GM12878 (cell line): ENCODE results near the gene RIC3. TPM values are rescaled to one million over a fixed set of nuclear protein-coding genes. Genes with fewer than 3 reads are reported as not detected.

Source experiments
- ATAC-seq: fragments of 200-7000 bp; cut with Tn5 transposase; 3 replicates; pipeline ENCODE4 v1.9.1; 2020; ENCODE audit warnings: mild to moderate bottlenecking, moderate library complexity
- BruUV-seq: library from RNA; stranded (reverse); fragments of 400-500 nt; replicated peaks from 2 replicates; lab custom pipeline; 2021; lab: Mats Ljungman, UMichigan
- CTCF ChIA-PET: fragments of 300-600 bp; sonication (Branson Sonifier 250); formaldehyde crosslinking; extraction: SDS; loops from one replicate; lab custom pipeline; 2021; ENCODE audit warnings: inconsistent platforms; lab: Yijun Ruan, JAX
- POLR2A ChIA-PET: fragments of 350-600 bp; formaldehyde crosslinking; extraction: SDS; loops from one replicate; lab custom pipeline; 2021; ENCODE audit warnings: inconsistent platforms; lab: Charles Lee
- RAD21 ChIA-PET: fragments of 300-600 bp; sonication (Branson Sonifier 250); formaldehyde crosslinking; loops from one replicate; lab custom pipeline; 2023; ENCODE audit warnings: antibody characterized with exemption; ENCODE audit not compliant: unreplicated experiment; lab: Charles Lee
- SMC1A ChIA-PET: fragments of 300-600 bp; sonication (Branson Sonifier 250); formaldehyde crosslinking; loops from one replicate; lab custom pipeline; 2023; ENCODE audit not compliant: unreplicated experiment, uncharacterized antibody; lab: Charles Lee
- DNase-seq: peaks from one replicate; pipeline ENCODE4 v3.0.0-alpha.2; 2011; ENCODE audit warnings: low read depth, low spot score
- FAIRE-seq: peaks from 3 replicates; lab custom pipeline; 2011; peaks lifted over from hg19 to GRCh38; lab: Jason Lieb, UNC
- H2AFZ ChIP-seq: 2 replicates; pipeline ENCODE4 v1.6.0; 2011; ENCODE audit warnings: low read depth, low read length, control low read depth; ENCODE audit not compliant: control insufficient read depth
- H3K27ac ChIP-seq: 2 replicates; pipeline ENCODE4 v1.5.1; 2011; ENCODE audit warnings: control low read depth; ENCODE audit not compliant: control insufficient read depth, insufficient read depth
- H3K27me3 ChIP-seq, 2 experiments: replicated peaks in 1 of 2; 2 replicates each; pipeline versions ENCODE4 v1.6.0 to v1.6.1; 2011; ENCODE audit warnings: low read length in 1 of 2; ENCODE audit not compliant: control insufficient read depth in 2 of 2, insufficient read depth in 2 of 2
- H3K36me3 ChIP-seq, 2 experiments: 2 replicates each; pipeline ENCODE4 v1.5.1; 2011; ENCODE audit warnings: low read length in 1 of 2; ENCODE audit not compliant: control insufficient read depth in 2 of 2, insufficient read depth in 2 of 2
- H3K4me1 ChIP-seq: 2 replicates; pipeline ENCODE4 v1.6.1; 2011; ENCODE audit warnings: mild to moderate bottlenecking, low read length, moderate library complexity, mixed read lengths; ENCODE audit not compliant: control insufficient read depth, insufficient read depth
- H3K4me2 ChIP-seq: 2 replicates; pipeline ENCODE4 v1.6.0; 2011; ENCODE audit warnings: control low read depth; ENCODE audit not compliant: control insufficient read depth, insufficient read depth
- H3K4me3 ChIP-seq: fragments of 200-600 bp; sonication (generic); 2 replicates; pipeline ENCODE4 v1.5.1; 2016
- H3K79me2 ChIP-seq: 2 replicates; pipeline ENCODE4 v1.6.0; 2011; ENCODE audit warnings: low read length; ENCODE audit not compliant: control insufficient read depth, insufficient read depth
- H3K9ac ChIP-seq: 2 replicates; pipeline ENCODE4 v1.8.0; 2011; ENCODE audit warnings: low read length, control low read depth, mixed read lengths; ENCODE audit not compliant: control insufficient read depth, insufficient read depth
- H3K9me3 ChIP-seq: replicated peaks from 3 replicates; pipeline ENCODE4 v1.5.1; 2011; ENCODE audit warnings: mild to moderate bottlenecking, low read length; ENCODE audit not compliant: control insufficient read depth, insufficient read depth
- H4K20me1 ChIP-seq: 2 replicates; pipeline ENCODE4 v1.6.0; 2011; ENCODE audit not compliant: control insufficient read depth, insufficient read depth
- ATF3 ChIP-seq: IDR thresholded peaks from 2 replicates; pipeline ENCODE4 v1.6.1; 2011; ENCODE audit warnings: low read depth, mild to moderate bottlenecking, low read length, moderate library complexity, borderline replicate concordance; ENCODE audit errors: extremely low read depth
- BHLHE40 ChIP-seq, 2 experiments: fragments of 450-650 bp in 1 of 2; IDR thresholded peaks; 2 replicates each; pipeline ENCODE4 v1.6.1; 2011 to 2017; ENCODE audit warnings: low read depth in 2 of 2, borderline replicate concordance in 1 of 2, improper control_type of control experiment in 1 of 2, low read length in 1 of 2, mild to moderate bottlenecking in 1 of 2
- DPF2 ChIP-seq: fragments of 450-650 bp; IDR thresholded peaks from 2 replicates; pipeline ENCODE4 v1.6.1; 2017; ENCODE audit warnings: mild to moderate bottlenecking
- HDGF ChIP-seq: fragments of 450-650 bp; IDR thresholded peaks from 2 replicates; pipeline ENCODE4 v1.6.1; 2016; ENCODE audit warnings: antibody characterized with exemption
- NKRF ChIP-seq: fragments of 450-650 bp; conservative IDR thresholded peaks from 2 replicates; pipeline ENCODE4 v1.6.1; 2017; ENCODE audit warnings: mild to moderate bottlenecking, moderate library complexity
- RBBP5 ChIP-seq: fragments of 200-600 bp; sonication (generic); conservative IDR thresholded peaks from 2 replicates; pipeline ENCODE4 v1.6.1; 2016
- SMAD1 ChIP-seq: fragments of 450-650 bp; IDR thresholded peaks from 2 replicates; pipeline ENCODE4 v1.6.1; 2018; ENCODE audit warnings: mild to moderate bottlenecking, low read depth; ENCODE audit not compliant: partially characterized antibody
- ZBTB33 ChIP-seq: fragments of 450-650 bp; IDR thresholded peaks from 2 replicates; pipeline ENCODE4 v1.6.1; 2017; ENCODE audit warnings: mild to moderate bottlenecking
- WGBS: methylation state at CpG from one replicate; pipeline ENCODE4 v1.1.6; 2016; ENCODE audit warnings: low lambda C conversion rate; ENCODE audit not compliant: insufficient replicate concordance, insufficient coverage; ENCODE audit errors: missing lambda C conversion rate; 5-methylcytosine and 5-hydroxymethylcytosine counted together
- in situ Hi-C: fragments of 300-500 bp; cut with MboI; formaldehyde crosslinking; loops from 9 replicates; pipeline ENCODE4 v1.14.3; 2018; ENCODE audit warnings: mixed read lengths
- intact Hi-C: fragments of 100-400 bp; cut with micrococcal nuclease; formaldehyde crosslinking; loops from one replicate; pipeline ENCODE4 v1.14.2; 2022; ENCODE audit not compliant: unreplicated experiment
- polyA plus RNA-seq, 11 experiments: library from polyadenylated mRNA; depleted of rRNA in 4 of 11; unstranded in 6 of 11; stranded (reverse) in 5 of 11; fragments of >200 nt; fragmentation: Nextera tagmentation in 4 of 11; fragmentation: Illumina TruSeq in 1 of 11; extraction: Ambion mirVana in 4 of 11; extraction: Trizol in 1 of 11; gene quantifications; 1 replicate in 1 of 11; 2 replicates in 10 of 11; pipeline versions ENCODE4 v1.2.1 to v1.2.3, GENCODE V29; 2011 to 2016; ENCODE audit warnings: inconsistent platforms in 2 of 11, missing spikeins in 2 of 11, low read depth in 1 of 11
- total RNA-seq, 4 experiments: library from RNA; depleted of rRNA in 3 of 4; stranded (reverse); fragments of >200 nt in 3 of 4; fragmentation: Illumina TruSeq in 1 of 4; extraction: Trizol in 1 of 4; gene quantifications; 2 replicates each; pipeline versions ENCODE4 v1.2.1 to v1.2.3, GENCODE V29; 2013 to 2021
- TF ChIP-seq, protein P1 (sequence below): IDR thresholded peaks from 2 replicates; pipeline ENCODE4 v1.6.1; 2011; ENCODE audit warnings: borderline replicate concordance, low read depth, mild to moderate bottlenecking, moderate library complexity, mixed read lengths, low read length; ENCODE audit not compliant: insufficient read depth; ENCODE audit errors: extremely low read length
- TF ChIP-seq, protein P2 (sequence below): IDR thresholded peaks from 2 replicates; pipeline ENCODE4 v1.6.1; 2012; ENCODE audit warnings: low read depth, low read length, improper control_type of control experiment
- TF ChIP-seq, protein P3 (sequence below): fragments of 450-650 bp; formaldehyde crosslinking; IDR thresholded peaks from 2 replicates; pipeline ENCODE4 v1.4.0; 2020; ENCODE audit warnings: mild to moderate bottlenecking, moderate library complexity

RIC3 gene
- total and polyA plus RNA-seq, 10 of the 15 experiments (the other 5 are each of a cell fraction or from before 2014, with no cell fraction given) = 0.90 to 8.9 (median 2.2) TPM

GRCh38 chr11:8099291-8099899 lies 69.4 kb downstream of the RIC3 start (continued):
- TF ChIP-seq ATF3 = no peak

GRCh38 chr11:8098879-8099278 lies 69.9 kb downstream of the RIC3 start:
- WGBS = 26% methylated on average over 6 of the region's 6 CpGs
- H3K4me1 ChIP-seq = no peaks in the 10 kb centered on the region

More at GRCh38 chr11:8098879-8099278, 69.9 kb downstream of the RIC3 start:
- H3K27ac ChIP-seq = no peak overlapping the region
- H3K9me3 ChIP-seq = no peaks in the 10 kb centered on the region
- peaks cover 0 to 4% of the 10 kb centered on the region in 2 experiments; a peak in 2 of 4 replicates for H3K36me3 ChIP-seq
- H2AFZ ChIP-seq = no peak overlapping the region
- TF ChIP-seq, protein P1, sequence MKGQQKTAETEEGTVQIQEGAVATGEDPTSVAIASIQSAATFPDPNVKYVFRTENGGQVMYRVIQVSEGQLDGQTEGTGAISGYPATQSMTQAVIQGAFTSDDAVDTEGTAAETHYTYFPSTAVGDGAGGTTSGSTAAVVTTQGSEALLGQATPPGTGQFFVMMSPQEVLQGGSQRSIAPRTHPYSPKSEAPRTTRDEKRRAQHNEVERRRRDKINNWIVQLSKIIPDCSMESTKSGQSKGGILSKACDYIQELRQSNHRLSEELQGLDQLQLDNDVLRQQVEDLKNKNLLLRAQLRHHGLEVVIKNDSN = no peak
- TF ChIP-seq, protein P2, sequence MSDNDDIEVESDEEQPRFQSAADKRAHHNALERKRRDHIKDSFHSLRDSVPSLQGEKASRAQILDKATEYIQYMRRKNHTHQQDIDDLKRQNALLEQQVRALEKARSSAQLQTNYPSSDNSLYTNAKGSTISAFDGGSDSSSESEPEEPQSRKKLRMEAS = no peak
- TF ChIP-seq SMAD1 = no peak
- TF ChIP-seq ZBTB33 = no peak
- TF ChIP-seq NKRF = no peak
- no peak for TF ChIP-seq RBBP5
- TF ChIP-seq BHLHE40 (IDR thresholded peaks at IDR 0.05; ENCODE audit: borderline replicate concordance in 1 of 2, low read depth in 2 of 2, low read length in 1 of 2) = no peak
- TF ChIP-seq, protein P3, sequence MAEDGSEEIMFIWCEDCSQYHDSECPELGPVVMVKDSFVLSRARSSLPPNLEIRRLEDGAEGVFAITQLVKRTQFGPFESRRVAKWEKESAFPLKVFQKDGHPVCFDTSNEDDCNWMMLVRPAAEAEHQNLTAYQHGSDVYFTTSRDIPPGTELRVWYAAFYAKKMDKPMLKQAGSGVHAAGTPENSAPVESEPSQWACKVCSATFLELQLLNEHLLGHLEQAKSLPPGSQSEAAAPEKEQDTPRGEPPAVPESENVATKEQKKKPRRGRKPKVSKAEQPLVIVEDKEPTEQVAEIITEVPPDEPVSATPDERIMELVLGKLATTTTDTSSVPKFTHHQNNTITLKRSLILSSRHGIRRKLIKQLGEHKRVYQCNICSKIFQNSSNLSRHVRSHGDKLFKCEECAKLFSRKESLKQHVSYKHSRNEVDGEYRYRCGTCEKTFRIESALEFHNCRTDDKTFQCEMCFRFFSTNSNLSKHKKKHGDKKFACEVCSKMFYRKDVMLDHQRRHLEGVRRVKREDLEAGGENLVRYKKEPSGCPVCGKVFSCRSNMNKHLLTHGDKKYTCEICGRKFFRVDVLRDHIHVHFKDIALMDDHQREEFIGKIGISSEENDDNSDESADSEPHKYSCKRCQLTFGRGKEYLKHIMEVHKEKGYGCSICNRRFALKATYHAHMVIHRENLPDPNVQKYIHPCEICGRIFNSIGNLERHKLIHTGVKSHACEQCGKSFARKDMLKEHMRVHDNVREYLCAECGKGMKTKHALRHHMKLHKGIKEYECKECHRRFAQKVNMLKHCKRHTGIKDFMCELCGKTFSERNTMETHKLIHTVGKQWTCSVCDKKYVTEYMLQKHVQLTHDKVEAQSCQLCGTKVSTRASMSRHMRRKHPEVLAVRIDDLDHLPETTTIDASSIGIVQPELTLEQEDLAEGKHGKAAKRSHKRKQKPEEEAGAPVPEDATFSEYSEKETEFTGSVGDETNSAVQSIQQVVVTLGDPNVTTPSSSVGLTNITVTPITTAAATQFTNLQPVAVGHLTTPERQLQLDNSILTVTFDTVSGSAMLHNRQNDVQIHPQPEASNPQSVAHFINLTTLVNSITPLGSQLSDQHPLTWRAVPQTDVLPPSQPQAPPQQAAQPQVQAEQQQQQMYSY (CRISPR knock-in tag) = no peak
- TF ChIP-seq DPF2 = no peak
- TF ChIP-seq HDGF = no peak
- ChIA-PET POLR2A (no interaction called here), CTCF (interaction anchor here (0.7 to 3.7 kb wide), 35 partner anchors 10 to 451 kb away, joined by 3 to 94 read pairs (median 5); partner anchors contain the start of gene EIF3F), SMC1A (interaction anchor here (0.7 to 2.6 kb wide), 21 partner anchors 9 to 244 kb away, joined by 3 to 30 read pairs (median 4); partner anchors contain the start of gene EIF3F), RAD21 (interaction anchor here (0.7 to 3.7 kb wide), 19 partner anchors 9 to 1001 kb away, joined by 3 to 56 read pairs (median 4); partner anchors contain the start of genes EIF3F and LMO1)
- in situ Hi-C loops = loop anchor here (5.0 kb wide), 1 partner anchor 92 kb away; no protein-coding TSS in a partner anchor
- no peaks in the 10 kb centered on the region for H3K79me2 ChIP-seq
- H3K9ac ChIP-seq = no peak overlapping the region
- H3K27me3 ChIP-seq = no peaks in the 10 kb centered on the region
- no peak for ATAC-seq
- H3K4me3 ChIP-seq = no peak overlapping the region
- no peak overlapping the region for H3K4me2 ChIP-seq
- no TSS peak for BruUV-seq
- FAIRE-seq = no peak
- DNase-seq = no peak
- intact Hi-C loops = loop anchor here (1.0 to 10.0 kb wide), 2 partner anchors 66 to 204 kb away; no protein-coding TSS in a partner anchor
- no peaks in the 10 kb centered on the region for H4K20me1 ChIP-seq
